Neuronal stem cell (in vitro differentiated cells): ENCODE data around the gene PRUNE1.
A peak's percentile ranks its signal among the peaks of the same experiment; 100 is the strongest.

Source experiments
- DNase-seq: peaks from one replicate; pipeline ENCODE4 v3.0.0-alpha.2; 2013; ENCODE audit warnings: low spot score
- H2AFZ ChIP-seq: one replicate; pipeline ENCODE4 v1.6.1; 2013; ENCODE audit warnings: mild to moderate bottlenecking, low read length, inconsistent platforms
- H2AK5ac ChIP-seq: 2 replicates; pipeline ENCODE4 v1.6.1; 2013; ENCODE audit warnings: low read depth, mild to moderate bottlenecking, inconsistent platforms, low read length, moderate library complexity, mixed read lengths
- H2BK120ac ChIP-seq: 2 replicates; pipeline ENCODE4 v1.6.1; 2013; ENCODE audit warnings: low read depth, mild to moderate bottlenecking, inconsistent platforms, low read length, moderate library complexity, mixed read lengths
- H2BK12ac ChIP-seq: one replicate; pipeline ENCODE4 v1.6.1; 2013; ENCODE audit warnings: low read length, inconsistent platforms
- H2BK15ac ChIP-seq: 2 replicates; pipeline ENCODE4 v1.6.1; 2013; ENCODE audit warnings: mild to moderate bottlenecking, low read length, inconsistent platforms, mixed read lengths
- H2BK5ac ChIP-seq: one replicate; pipeline ENCODE4 v1.6.1; 2013; ENCODE audit warnings: inconsistent platforms, mild to moderate bottlenecking, low read length, moderate library complexity
- H3K14ac ChIP-seq: one replicate; pipeline ENCODE4 v1.6.1; 2013; ENCODE audit warnings: low read length, inconsistent platforms
- H3K18ac ChIP-seq: 2 replicates; pipeline ENCODE4 v1.6.1; 2013; ENCODE audit warnings: low read length, inconsistent platforms
- H3K23ac ChIP-seq: 2 replicates; pipeline ENCODE4 v1.6.1; 2013; ENCODE audit warnings: low read depth, mild to moderate bottlenecking, mixed read lengths, low read length, inconsistent platforms; ENCODE audit not compliant: poor library complexity
- H3K27ac ChIP-seq: replicated peaks from 3 replicates; pipeline ENCODE4 v1.5.1; 2013; ENCODE audit warnings: low read length, inconsistent platforms
- H3K27me3 ChIP-seq, 3 experiments: 2 replicates each; pipeline ENCODE4 v1.6.1; 2013; ENCODE audit warnings: low read length in 3 of 3, mild to moderate bottlenecking in 2 of 3, inconsistent platforms in 1 of 3, low read depth in 1 of 3, mixed read lengths in 1 of 3, moderate library complexity in 1 of 3; ENCODE audit not compliant: control insufficient read depth in 3 of 3, insufficient read depth in 3 of 3
- H3K36me3 ChIP-seq, 2 donors: replicated peaks in 1 of 2; 2 replicates each; pipeline ENCODE4 v1.6.1; 2013; ENCODE audit warnings: low read length in 2 of 2; ENCODE audit not compliant: control insufficient read depth in 2 of 2, insufficient read depth in 2 of 2
- H3K4ac ChIP-seq: 2 replicates; pipeline ENCODE4 v1.6.1; 2013; ENCODE audit warnings: inconsistent platforms, mild to moderate bottlenecking, low read length, moderate library complexity
- H3K4me1 ChIP-seq, 2 donors: 1 replicate in 1 of 2; 2 replicates in 1 of 2; pipeline ENCODE4 v1.6.1; 2013; ENCODE audit warnings: low read length in 2 of 2, low read depth in 1 of 2; ENCODE audit not compliant: control insufficient read depth in 2 of 2, insufficient read depth in 1 of 2
- H3K4me2 ChIP-seq: one replicate; pipeline ENCODE4 v1.6.1; 2013; ENCODE audit warnings: mild to moderate bottlenecking, low read length, inconsistent platforms; ENCODE audit not compliant: insufficient read depth, poor library complexity, severe bottlenecking
- H3K4me3 ChIP-seq, 2 donors: 2 replicates each; pipeline ENCODE4 v1.5.1; 2013; ENCODE audit warnings: low read length in 2 of 2, mild to moderate bottlenecking in 2 of 2, inconsistent platforms in 1 of 2, moderate library complexity in 1 of 2
- H3K79me1 ChIP-seq: one replicate; pipeline ENCODE4 v1.6.1; 2013; ENCODE audit warnings: low read depth, mild to moderate bottlenecking, inconsistent platforms, low read length, moderate library complexity
- H3K9ac ChIP-seq: one replicate; pipeline ENCODE4 v1.6.1; 2013; ENCODE audit warnings: mild to moderate bottlenecking, low read depth, low read length, inconsistent platforms; ENCODE audit not compliant: poor library complexity
- H3K9me3 ChIP-seq, 2 donors: replicated peaks in 1 of 2; 2 replicates each; pipeline versions ENCODE3 to v1.6.1; 2013; ENCODE audit warnings: low read length in 2 of 2, mild to moderate bottlenecking in 2 of 2, inconsistent platforms in 1 of 2, low read depth in 1 of 2, mixed read lengths in 1 of 2, moderate library complexity in 1 of 2; ENCODE audit not compliant: control insufficient read depth in 2 of 2, insufficient read depth in 1 of 2
- H4K8ac ChIP-seq: one replicate; pipeline ENCODE4 v1.6.1; 2013; ENCODE audit warnings: low read depth, mild to moderate bottlenecking, inconsistent platforms, low read length, moderate library complexity
- H4K91ac ChIP-seq: one replicate; pipeline ENCODE4 v1.6.1; 2013; ENCODE audit warnings: low read length, low read depth, mild to moderate bottlenecking, inconsistent platforms; ENCODE audit not compliant: poor library complexity
- WGBS, 2 donors: extraction: QIAGEN DNeasy Blood & Tissue Kit; methylation state at CpG; one replicate each; pipeline ENCODE4 v1.1.7; 2013; ENCODE audit warnings: missing lambda C conversion rate in 2 of 2, mixed read lengths in 1 of 2; ENCODE audit not compliant: insufficient read length in 2 of 2, insufficient replicate concordance in 1 of 2; ENCODE audit errors: extremely low coverage in 2 of 2; 5-methylcytosine and 5-hydroxymethylcytosine counted together

The PRUNE1 gene

DNA sequence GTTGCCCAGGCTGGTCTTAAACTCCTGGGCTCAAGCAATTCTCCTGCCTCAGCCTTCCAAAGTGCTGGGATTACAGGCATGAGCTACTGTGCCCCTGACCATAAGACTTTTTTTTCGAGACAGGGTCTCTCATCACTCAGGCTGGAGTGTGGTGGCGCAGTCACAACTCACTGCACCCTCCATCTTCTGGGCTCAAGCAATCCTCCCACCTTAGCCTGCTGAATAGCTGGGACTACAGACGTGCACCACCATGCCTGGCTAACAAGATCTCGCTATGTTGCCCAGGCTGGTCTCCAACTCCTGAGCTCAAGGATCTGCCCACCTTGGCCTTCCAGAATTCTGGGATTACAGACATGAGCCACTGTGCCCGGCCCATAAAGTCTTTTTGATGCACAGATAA is 41.2 kb downstream of the PRUNE1 start:
- H2BK120ac ChIP-seq, result no peak overlapping the region
- H2AK5ac ChIP-seq, result no peak overlapping the region
- H3K18ac ChIP-seq, result no peak overlapping the region
- no peak overlapping the region for H2BK5ac ChIP-seq
- no peak overlapping the region for H3K4ac ChIP-seq
- no peak overlapping the region for H2AFZ ChIP-seq
- H3K23ac ChIP-seq, result no peak overlapping the region
- H4K91ac ChIP-seq, result no peak overlapping the region
- H4K8ac ChIP-seq, result no peak overlapping the region
- no peak overlapping the region for H3K27ac ChIP-seq
- H3K79me1 ChIP-seq, result peaks cover 4% of the 10 kb centered on the region
- WGBS, 2 donors, result no CpG with 5 or more reads among the region's 5 CpGs
- peak overlapping the region; percentile 73 for H3K14ac ChIP-seq
- H2BK15ac ChIP-seq, result no peak overlapping the region
- H3K4me2 ChIP-seq, result no peak overlapping the region
- H3K4me3 ChIP-seq, result no peak overlapping the region
- H2BK12ac ChIP-seq, result no peak overlapping the region
- no peak for DNase-seq
- no peaks in the 10 kb centered on the region for H3K27me3 ChIP-seq
- no peak overlapping the region for H3K9ac ChIP-seq
- H3K9me3 ChIP-seq, result no peaks in the 10 kb centered on the region
- peaks cover 2 to 3% of the 10 kb centered on the region in 2 donors for H3K4me1 ChIP-seq
- H3K36me3 ChIP-seq, result peaks cover 17 to 46% of the 10 kb centered on the region in 2 donors

GRCh38 chr1:151050051-151050688 is 41.9 kb downstream of the PRUNE1 start:
- H3K27me3 ChIP-seq, result no peaks in the 10 kb centered on the region
- no peak overlapping the region for H2BK5ac ChIP-seq
- peaks cover 23 to 53% of the 10 kb centered on the region in 2 donors for H3K36me3 ChIP-seq
- H3K27ac ChIP-seq, result no peak overlapping the region
- H2AFZ ChIP-seq, result no peak overlapping the region
- WGBS, 2 donors, result no CpG with 5 or more reads among the region's 2 CpGs
- no peak overlapping the region for H3K4me2 ChIP-seq
- no peak overlapping the region for H2AK5ac ChIP-seq
- no peak overlapping the region for H3K23ac ChIP-seq
- no peak overlapping the region for H2BK15ac ChIP-seq
- peaks cover 4% of the 10 kb centered on the region for H3K79me1 ChIP-seq
- no peak overlapping the region for H2BK12ac ChIP-seq
- no peak overlapping the region for H4K8ac ChIP-seq
- H3K9ac ChIP-seq, result no peak overlapping the region
- no peak overlapping the region for H4K91ac ChIP-seq
- no peak overlapping the region for H3K4me3 ChIP-seq
- DNase-seq, result no peak
- H3K14ac ChIP-seq, result no peak overlapping the region
- H2BK120ac ChIP-seq, result no peak overlapping the region
- no peak overlapping the region for H3K4ac ChIP-seq
- peaks cover 2 to 3% of the 10 kb centered on the region in 2 donors for H3K4me1 ChIP-seq
- H3K9me3 ChIP-seq, result no peaks in the 10 kb centered on the region
- no peak overlapping the region for H3K18ac ChIP-seq

- Histone ChIP-seq H4K91ac (no peak overlapping the region), H3K23ac (no peak overlapping the region)
Measured at GRCh38 chr1:151051356-151052009, 43.2 kb downstream of the PRUNE1 start.

GRCh38 chr1:151054971-151055547 is 46.8 kb downstream of the PRUNE1 start:
- H3K27me3 ChIP-seq, result no peaks in the 10 kb centered on the region
- no peak overlapping the region for H4K91ac ChIP-seq
- no peak overlapping the region for H3K4ac ChIP-seq
- no peak overlapping the region for H2BK15ac ChIP-seq
- H3K23ac ChIP-seq, result no peak overlapping the region
- H3K4me1 ChIP-seq, result peaks cover 5 to 9% of the 10 kb centered on the region in 2 donors
- H3K4me3 ChIP-seq, result no peak overlapping the region
- no peak overlapping the region for H2AFZ ChIP-seq
- H2BK120ac ChIP-seq, result no peak overlapping the region
- H3K9ac ChIP-seq, result no peak overlapping the region
- peaks cover 13% of the 10 kb centered on the region for H3K79me1 ChIP-seq
- no peak overlapping the region for H4K8ac ChIP-seq
- WGBS, 2 donors, result no CpG with 5 or more reads among the region's 4 CpGs
- H3K14ac ChIP-seq, result no peak overlapping the region
- H3K9me3 ChIP-seq, result no peaks in the 10 kb centered on the region
- no peak overlapping the region for H3K27ac ChIP-seq
- DNase-seq, result no peak
- no peak overlapping the region for H3K18ac ChIP-seq
- H2AK5ac ChIP-seq, result no peak overlapping the region
- no peak overlapping the region for H2BK5ac ChIP-seq
- H2BK12ac ChIP-seq, result no peak overlapping the region
- H3K36me3 ChIP-seq, result peaks cover 37 to 67% of the 10 kb centered on the region in 2 donors
- H3K4me2 ChIP-seq, result no peak overlapping the region

More at GRCh38 chr1:151051356-151052009, 43.2 kb downstream of the PRUNE1 start:
- Histone ChIP-seq H3K4me1 (peaks cover 2 to 3% of the 10 kb centered on the region in 2 donors), H3K9ac (no peak overlapping the region), H3K27me3 (no peaks in the 10 kb centered on the region), H4K8ac (no peak overlapping the region), H2BK5ac (no peak overlapping the region), H3K14ac (no peak overlapping the region), H2AFZ (no peak overlapping the region), H3K4me3 (no peak overlapping the region), H3K36me3 (peaks cover 34 to 66% of the 10 kb centered on the region in 2 donors), H2BK12ac (no peak overlapping the region), H2BK15ac (no peak overlapping the region), H2AK5ac (no peak overlapping the region), H3K4me2 (no peak overlapping the region), H3K79me1 (peaks cover 4% of the 10 kb centered on the region), H2BK120ac (no peak overlapping the region), H3K4ac (no peak overlapping the region), H3K18ac (no peak overlapping the region), H3K9me3 (no peaks in the 10 kb centered on the region), H3K27ac (no peak overlapping the region)
- WGBS, 2 donors, result no CpG with 5 or more reads among the region's 2 CpGs
- DNase-seq, result no peak
